NT2/D1 (cell line): ENCODE data around the gene ALDH2.

Source experiments
- YY1 ChIP-seq: IDR thresholded peaks from 2 replicates; pipeline ENCODE4 v1.6.1; 2011; ENCODE audit not compliant: insufficient read length, insufficient read depth
- ZNF274 ChIP-seq: IDR thresholded peaks from 2 replicates; pipeline ENCODE4 v1.6.1; 2011; ENCODE audit warnings: mild to moderate bottlenecking, low read depth, low read length

DNA sequence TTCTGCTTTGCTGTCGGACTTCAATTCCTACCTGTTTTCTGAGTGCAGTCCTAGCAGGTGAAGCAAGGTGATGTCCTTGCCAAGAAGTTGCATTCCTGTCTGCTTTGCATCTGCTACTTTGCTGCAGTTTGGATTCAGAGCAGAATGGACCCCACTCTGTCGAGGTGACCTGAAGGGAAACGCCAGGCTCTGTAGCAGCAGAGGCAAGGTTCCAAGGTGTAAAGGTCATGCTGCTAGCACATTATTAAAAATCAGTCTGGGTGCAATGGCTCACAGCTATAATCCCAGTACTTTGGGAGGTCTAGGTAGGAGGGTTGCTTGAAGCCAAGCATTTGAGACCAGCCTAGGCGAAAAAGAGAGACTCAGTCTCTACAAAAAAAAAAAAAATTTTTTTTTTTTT is 17.3 kb upstream of the ALDH2 start:
- TF ChIP-seq YY1 (no peak), ZNF274 (no peak)
